H9 (cell line): ENCODE data around the gene NRG3. TPM values are rescaled to one million over a fixed set of nuclear protein-coding genes. Genes with fewer than 3 reads are reported as not detected.

Source experiments
- DNase-seq: peaks from one replicate; pipeline ENCODE4 v3.0.0-alpha.2; 2017
- H2AFZ ChIP-seq: one replicate; pipeline ENCODE4 v1.6.1; 2013; ENCODE audit warnings: mild to moderate bottlenecking, low read length, control low read depth, moderate library complexity
- H2AK5ac ChIP-seq: 2 replicates; pipeline ENCODE4 v1.6.1; 2013; ENCODE audit warnings: low read length, control low read depth, mixed read lengths; ENCODE audit not compliant: insufficient read length
- H2BK120ac ChIP-seq: one replicate; pipeline ENCODE4 v1.6.1; 2013; ENCODE audit warnings: low read depth, mild to moderate bottlenecking, low read length, control low read depth, inconsistent platforms; ENCODE audit not compliant: poor library complexity, severe bottlenecking
- H2BK12ac ChIP-seq: 2 replicates; pipeline ENCODE4 v1.6.1; 2013; ENCODE audit warnings: low read length, control low read depth, mixed read lengths, low read depth; ENCODE audit not compliant: insufficient read length
- H2BK15ac ChIP-seq: 2 replicates; pipeline ENCODE4 v1.6.1; 2013; ENCODE audit warnings: low read depth, low read length, control low read depth
- H2BK20ac ChIP-seq: one replicate; pipeline ENCODE4 v1.6.1; 2013; ENCODE audit warnings: low read depth, mild to moderate bottlenecking, low read length, control low read depth, inconsistent platforms; ENCODE audit not compliant: poor library complexity, severe bottlenecking
- H2BK5ac ChIP-seq: 2 replicates; pipeline ENCODE4 v1.6.1; 2013; ENCODE audit warnings: low read length, control low read depth, mixed read lengths; ENCODE audit not compliant: insufficient read length
- H3K14ac ChIP-seq: 2 replicates; pipeline ENCODE4 v1.6.1; 2013; ENCODE audit warnings: low read length, control low read depth; ENCODE audit not compliant: insufficient read depth
- H3K18ac ChIP-seq: 2 replicates; pipeline ENCODE4 v1.6.1; 2013; ENCODE audit warnings: low read depth, mild to moderate bottlenecking, mixed read lengths, low read length, control low read depth; ENCODE audit not compliant: insufficient read length
- H3K23ac ChIP-seq: 2 replicates; pipeline ENCODE4 v1.6.1; 2013; ENCODE audit warnings: low read length, control low read depth, mixed read lengths, low read depth; ENCODE audit not compliant: insufficient read length
- H3K23me2 ChIP-seq: 2 replicates; pipeline ENCODE4 v1.6.1; 2013; ENCODE audit warnings: low read depth, mild to moderate bottlenecking, mixed read lengths, low read length, control low read depth; ENCODE audit not compliant: insufficient read length, poor library complexity, severe bottlenecking
- H3K27ac ChIP-seq: 2 replicates; pipeline ENCODE4 v1.5.1; 2013; ENCODE audit warnings: low read length, control low read depth, mixed read lengths, low read depth; ENCODE audit not compliant: insufficient read length
- H3K27me3 ChIP-seq: 2 replicates; pipeline ENCODE4 v1.6.1; 2013; ENCODE audit warnings: low read length, control low read depth, inconsistent platforms; ENCODE audit not compliant: insufficient read depth
- H3K4ac ChIP-seq: 2 replicates; pipeline ENCODE4 v1.6.1; 2013; ENCODE audit warnings: low read depth, mild to moderate bottlenecking, control low read depth, inconsistent platforms, low read length, moderate library complexity
- H3K4me1 ChIP-seq: 2 replicates; pipeline ENCODE4 v1.6.1; 2013; ENCODE audit warnings: low read length, control low read depth, inconsistent platforms; ENCODE audit not compliant: insufficient read depth
- H3K4me2 ChIP-seq: 2 replicates; pipeline ENCODE4 v1.6.1; 2013; ENCODE audit warnings: low read length, control low read depth, mixed read lengths; ENCODE audit not compliant: insufficient read length, insufficient read depth
- H3K56ac ChIP-seq: 2 replicates; pipeline ENCODE4 v1.6.1; 2013; ENCODE audit warnings: low read depth, mild to moderate bottlenecking, mixed read lengths, low read length, control low read depth; ENCODE audit not compliant: insufficient read length
- H3K79me1 ChIP-seq: 2 replicates; pipeline ENCODE4 v1.6.1; 2013; ENCODE audit warnings: low read depth, mild to moderate bottlenecking, moderate library complexity, low read length, control low read depth, inconsistent platforms; ENCODE audit not compliant: insufficient read depth, poor library complexity, severe bottlenecking
- H3K79me2 ChIP-seq: 2 replicates; pipeline ENCODE4 v1.6.1; 2013; ENCODE audit warnings: low read length, control low read depth, inconsistent platforms; ENCODE audit not compliant: insufficient read depth
- H3K9ac ChIP-seq: 2 replicates; pipeline ENCODE4 v1.6.1; 2013; ENCODE audit warnings: low read length, control low read depth, mixed read lengths; ENCODE audit not compliant: insufficient read length; ENCODE audit errors: extremely low read depth
- H3K9me3 ChIP-seq: one replicate; pipeline ENCODE4 v1.6.1; 2013; ENCODE audit warnings: low read depth, low read length, inconsistent platforms; ENCODE audit not compliant: control insufficient read depth
- H3T11ph ChIP-seq: one replicate; pipeline ENCODE4 v1.6.1; 2013; ENCODE audit warnings: mild to moderate bottlenecking, low read length, control low read depth, inconsistent platforms
- H4K20me1 ChIP-seq: one replicate; pipeline ENCODE4 v1.6.1; 2013; ENCODE audit not compliant: control insufficient read depth, insufficient read length, insufficient read depth
- H4K5ac ChIP-seq: 2 replicates; pipeline ENCODE4 v1.6.1; 2013; ENCODE audit warnings: low read depth, mild to moderate bottlenecking, mixed read lengths, low read length, control low read depth; ENCODE audit not compliant: insufficient read length
- H4K8ac ChIP-seq: replicated peaks from 2 replicates; pipeline ENCODE4 v1.6.1; 2013; ENCODE audit warnings: low read length, control low read depth, mixed read lengths, low read depth; ENCODE audit not compliant: insufficient read length
- H4K91ac ChIP-seq: 2 replicates; pipeline ENCODE4 v1.6.1; 2013; ENCODE audit warnings: low read depth, mild to moderate bottlenecking, moderate library complexity, mixed read lengths, low read length, control low read depth; ENCODE audit not compliant: insufficient read length
- H3K27ac Mint-ChIP-seq, 3 experiments: 2 replicates in 2 of 3; 3 replicates in 1 of 3; pipeline ENCODE4 v1.8.0; 2020 to 2021; ENCODE audit warnings: mixed read lengths in 3 of 3, mild to moderate bottlenecking in 1 of 3, moderate library complexity in 1 of 3
- H3K27me3 Mint-ChIP-seq: 2 replicates; pipeline ENCODE4 v1.8.0; 2021; ENCODE audit warnings: low read depth, mild to moderate bottlenecking, moderate library complexity, mixed read lengths
- H3K36me3 Mint-ChIP-seq, 3 experiments: 2 replicates in 2 of 3; 3 replicates in 1 of 3; pipeline ENCODE4 v1.8.0; 2020 to 2021; ENCODE audit warnings: low read depth in 3 of 3, mixed read lengths in 3 of 3; ENCODE audit not compliant: insufficient read depth in 1 of 3
- H3K4me1 Mint-ChIP-seq, 2 experiments: 2 replicates each; pipeline ENCODE4 v1.8.0; 2020; ENCODE audit warnings: mixed read lengths in 2 of 2
- H3K4me3 Mint-ChIP-seq, 2 experiments: 2 replicates in 1 of 2; 3 replicates in 1 of 2; pipeline ENCODE4 v1.8.0; 2020 to 2021; ENCODE audit warnings: mild to moderate bottlenecking in 2 of 2, mixed read lengths in 2 of 2, moderate library complexity in 1 of 2
- H3K9me3 Mint-ChIP-seq, 2 experiments: 2 replicates in 1 of 2; 3 replicates in 1 of 2; pipeline ENCODE4 v1.8.0; 2020; ENCODE audit warnings: mild to moderate bottlenecking in 2 of 2, mixed read lengths in 2 of 2, moderate library complexity in 1 of 2
- CTCF ChIP-seq: fragments of 200-600 bp; sonication (generic); conservative IDR thresholded peaks from 3 replicates; pipeline ENCODE4 v1.8.0; 2021; ENCODE audit warnings: antibody characterized with exemption, mild to moderate bottlenecking
- WGBS: extraction: QIAGEN DNeasy Blood & Tissue Kit; methylation state at CpG from one replicate; pipeline ENCODE4 v1.1.7; 2013; ENCODE audit warnings: missing lambda C conversion rate, low lambda C conversion rate, mixed read lengths; ENCODE audit not compliant: insufficient read length; ENCODE audit errors: extremely low coverage; 5-methylcytosine and 5-hydroxymethylcytosine counted together
- total RNA-seq: library from RNA; stranded (reverse); gene quantifications from 2 replicates; pipeline ENCODE4 v1.2.1, GENCODE V29; 2021

The NRG3 gene
- total RNA-seq, 1 experiment from 2014 or later = 1.6 TPM

DNA sequence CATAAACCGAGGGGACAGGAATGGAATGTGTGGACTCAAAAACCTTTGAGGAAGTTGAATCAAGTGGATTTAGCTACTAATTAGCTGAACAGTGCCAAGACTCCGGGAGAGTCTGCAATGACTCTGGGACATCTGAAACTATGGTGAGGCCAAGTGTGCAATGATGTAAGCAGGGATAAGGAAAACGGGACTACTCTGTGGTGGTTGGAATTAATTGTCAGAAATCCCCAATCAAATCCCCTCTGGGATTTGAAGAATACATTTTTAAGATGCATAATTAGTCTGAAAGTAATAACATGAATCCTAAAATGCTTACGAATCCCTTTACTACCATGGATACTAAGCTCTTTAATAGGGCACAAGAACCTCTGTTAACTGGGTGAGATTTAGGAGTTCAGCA, 602.8 kb downstream of the NRG3 start:
- Histone ChIP-seq H4K20me1 (no peaks in the 10 kb centered on the region), H3K14ac (no peak overlapping the region), H3K27me3 (no peaks in the 10 kb centered on the region), H4K8ac (no peak overlapping the region), H3K4ac (no peak overlapping the region), H3K27ac (no peak overlapping the region), H3K56ac (no peak overlapping the region), H2AK5ac (no peak overlapping the region), H2BK15ac (no peak overlapping the region), H3K23ac (no peak overlapping the region), H3T11ph (no peak overlapping the region), H2BK20ac (no peak overlapping the region), H2BK12ac (no peak overlapping the region), H2BK5ac (no peak overlapping the region), H3K4me1 (no peaks in the 10 kb centered on the region), H3K79me2 (no peaks in the 10 kb centered on the region), H4K91ac (no peak overlapping the region), H2BK120ac (no peak overlapping the region), H3K4me2 (no peak overlapping the region), H3K18ac (no peak overlapping the region), H4K5ac (no peak overlapping the region), H3K9ac (no peak overlapping the region), H3K79me1 (no peaks in the 10 kb centered on the region), H3K9me3 (no peaks in the 10 kb centered on the region), H2AFZ (no peak overlapping the region), H3K23me2 (no peaks in the 10 kb centered on the region)
- Mint-ChIP-seq H3K27me3 (no peaks in the 10 kb centered on the region), H3K4me3 (no peak overlapping the region), H3K9me3 (no peaks in the 10 kb centered on the region), H3K4me1 (no peaks in the 10 kb centered on the region), H3K27ac (no peak overlapping the region), H3K36me3 (no peaks in the 10 kb centered on the region; a peak in 1 of 7 replicates)
- no peak for DNase-seq
- no peak for TF ChIP-seq CTCF
- no CpG with 5 or more reads among the region's 4 CpGs for WGBS
